Gastrocnemius medialis (tissue), 4 donors: Measurements from ENCODE around the gene PLXDC2.

Source experiments
- CTCF ChIP-seq, 5 experiments: fragments of 450-650 bp in 3 of 5; fragments of 200-600 bp in 2 of 5; sonication (generic) in 2 of 5; IDR thresholded peaks in 4 of 5; conservative IDR thresholded peaks in 1 of 5; 1 replicate in 4 of 5; 2 replicates in 1 of 5; pipeline ENCODE4 v1.5.1; 2016 to 2019; ENCODE audit warnings: antibody characterized with exemption in 5 of 5, mild to moderate bottlenecking in 3 of 5, moderate library complexity in 3 of 5
- POLR2A ChIP-seq, 2 donors: fragments of 450-650 bp; IDR thresholded peaks; one replicate each; pipeline ENCODE4 v1.6.1; 2017; ENCODE audit warnings: antibody characterized with exemption in 2 of 2, mild to moderate bottlenecking in 2 of 2, moderate library complexity in 2 of 2

GRCh38 chr10:20005638-20006037, 189.4 kb downstream of the PLXDC2 start:
- TF ChIP-seq CTCF (IDR thresholded peaks at IDR 0.05 in 4 of 5, conservative IDR thresholded peaks at IDR 0.05 in 1 of 5) (no peak), POLR2A (IDR thresholded peaks at IDR 0.05) (no peak)
